BE2C (cell line): Measurements from ENCODE around the gene ATG3.
"Not testable (repeated sequence)": the region's sequence is repeated elsewhere in the genome, so short reads cannot be mapped to it uniquely, and the experiment has no call there.

Experiments used
- DNase-seq: peaks from one replicate; pipeline ENCODE4 v3.0.0-alpha.2; 2020
- H3K27me3 ChIP-seq: fragments of 250-450 bp; sonication (Bioruptor Pico); 2 replicates; pipeline ENCODE4 v1.5.1; 2020; ENCODE audit warnings: mild to moderate bottlenecking
- H3K36me3 ChIP-seq: fragments of 250-450 bp; sonication (Bioruptor Pico); 2 replicates; pipeline ENCODE4 v1.5.1; 2020; ENCODE audit warnings: mild to moderate bottlenecking
- H3K4me1 ChIP-seq: fragments of 250-450 bp; sonication (Bioruptor Pico); 2 replicates; pipeline ENCODE4 v1.5.1; 2020
- H3K4me3 ChIP-seq: 2 replicates; pipeline ENCODE4 v1.5.1; 2011; ENCODE audit warnings: low read depth, low read length
- H3K9me3 ChIP-seq: fragments of 250-450 bp; sonication (Bioruptor Pico); 2 replicates; pipeline ENCODE4 v1.5.1; 2020
- TF ChIP-seq, protein P1 (sequence below): IDR thresholded peaks from 2 replicates; pipeline ENCODE4 v1.5.1; 2012; ENCODE audit warnings: mild to moderate bottlenecking, low read depth, low read length

Gene ATG3

DNA sequence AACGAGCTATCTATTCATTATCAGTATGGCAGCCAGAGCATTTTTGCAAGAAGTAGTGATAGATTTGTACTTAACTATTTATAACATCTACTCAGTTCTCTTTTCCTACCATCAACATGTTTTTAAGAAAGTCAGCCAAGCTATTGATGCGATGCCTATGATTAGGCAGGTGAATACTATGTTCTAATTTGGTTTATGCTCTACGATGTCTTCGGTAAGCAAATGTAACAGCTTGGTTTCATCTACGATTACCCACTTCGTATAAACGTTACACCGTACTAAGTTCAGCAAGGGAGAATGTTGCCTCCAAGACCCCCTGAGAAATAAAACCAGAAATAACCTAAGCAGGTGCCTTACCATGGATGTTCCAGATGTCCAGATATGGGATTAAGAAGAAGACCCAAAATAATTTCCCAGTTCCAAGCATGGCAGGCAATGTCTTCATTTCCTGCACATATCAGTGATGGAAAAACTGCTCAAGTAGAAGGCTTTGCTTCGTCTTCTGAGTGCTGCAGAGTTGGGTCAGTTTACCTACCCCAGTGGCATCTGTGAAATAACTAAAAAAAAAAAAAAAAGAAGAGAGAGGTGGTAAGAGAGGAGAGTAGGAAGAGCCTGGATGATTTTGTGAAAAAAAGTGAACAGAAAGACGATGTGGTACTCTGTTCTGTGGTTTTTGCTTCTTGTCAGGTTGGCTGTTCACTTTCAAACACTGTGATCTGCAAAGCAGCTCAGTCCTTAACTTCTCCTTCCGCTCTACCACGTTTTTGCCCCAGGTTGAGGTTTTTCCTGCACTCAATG, 62.6 kb downstream of the ATG3 start, which contains the start of gene BTLA:
Gene BTLA (minus strand): TSS at position 559 of the 798 bp plus-strand sequence. CDS start 114 bp downstream, at position 445.
- no peak for DNase-seq
- H3K4me1 ChIP-seq: no peaks in the 10 kb centered on the region
- no peaks in the 10 kb centered on the region for H3K36me3 ChIP-seq
- TF ChIP-seq, protein P1, sequence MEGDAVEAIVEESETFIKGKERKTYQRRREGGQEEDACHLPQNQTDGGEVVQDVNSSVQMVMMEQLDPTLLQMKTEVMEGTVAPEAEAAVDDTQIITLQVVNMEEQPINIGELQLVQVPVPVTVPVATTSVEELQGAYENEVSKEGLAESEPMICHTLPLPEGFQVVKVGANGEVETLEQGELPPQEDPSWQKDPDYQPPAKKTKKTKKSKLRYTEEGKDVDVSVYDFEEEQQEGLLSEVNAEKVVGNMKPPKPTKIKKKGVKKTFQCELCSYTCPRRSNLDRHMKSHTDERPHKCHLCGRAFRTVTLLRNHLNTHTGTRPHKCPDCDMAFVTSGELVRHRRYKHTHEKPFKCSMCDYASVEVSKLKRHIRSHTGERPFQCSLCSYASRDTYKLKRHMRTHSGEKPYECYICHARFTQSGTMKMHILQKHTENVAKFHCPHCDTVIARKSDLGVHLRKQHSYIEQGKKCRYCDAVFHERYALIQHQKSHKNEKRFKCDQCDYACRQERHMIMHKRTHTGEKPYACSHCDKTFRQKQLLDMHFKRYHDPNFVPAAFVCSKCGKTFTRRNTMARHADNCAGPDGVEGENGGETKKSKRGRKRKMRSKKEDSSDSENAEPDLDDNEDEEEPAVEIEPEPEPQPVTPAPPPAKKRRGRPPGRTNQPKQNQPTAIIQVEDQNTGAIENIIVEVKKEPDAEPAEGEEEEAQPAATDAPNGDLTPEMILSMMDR: no peak
- no peaks in the 10 kb centered on the region for H3K9me3 ChIP-seq
- no peaks in the 10 kb centered on the region for H3K27me3 ChIP-seq
- no peak within 1 kb of the TSS for H3K4me3 ChIP-seq

DNA sequence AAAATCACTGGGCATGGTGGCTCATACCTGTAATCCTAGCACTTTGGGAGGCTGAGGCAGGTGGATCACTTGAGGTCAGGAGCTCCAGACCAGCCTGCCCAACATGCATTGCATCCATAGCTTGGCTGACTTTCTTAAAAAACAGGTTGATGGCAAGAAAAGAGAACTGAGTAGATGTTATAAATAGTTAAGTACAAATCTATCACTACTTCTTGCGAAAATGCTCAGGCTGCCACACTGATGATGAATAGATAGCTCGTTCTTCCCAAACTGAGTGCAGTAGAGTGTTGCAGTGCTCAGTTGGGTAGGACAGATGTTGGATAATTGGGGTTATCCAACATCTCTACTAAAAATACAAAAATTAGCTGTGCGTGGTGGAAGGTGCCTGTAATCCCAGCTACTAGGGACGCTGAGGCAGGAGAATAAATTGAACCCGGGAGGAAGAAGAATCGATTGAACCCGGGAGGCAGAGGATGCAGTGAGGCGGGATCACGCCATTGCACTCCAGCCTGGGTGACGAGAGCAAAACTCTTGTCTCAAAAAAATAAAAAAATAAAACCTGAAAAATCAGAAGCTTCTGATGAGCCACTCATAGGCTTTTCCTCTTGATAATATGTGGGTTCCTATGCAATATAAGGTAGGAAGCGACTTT, 63.7 kb downstream of the ATG3 start:
- Histone ChIP-seq H3K9me3 (no peaks in the 10 kb centered on the region), H3K4me1 (no peaks in the 10 kb centered on the region), H3K4me3 (no peak overlapping the region), H3K27me3 (no peaks in the 10 kb centered on the region), H3K36me3 (no peaks in the 10 kb centered on the region)
- DNase-seq: no peak
- TF ChIP-seq, protein P1: no peak

DNA sequence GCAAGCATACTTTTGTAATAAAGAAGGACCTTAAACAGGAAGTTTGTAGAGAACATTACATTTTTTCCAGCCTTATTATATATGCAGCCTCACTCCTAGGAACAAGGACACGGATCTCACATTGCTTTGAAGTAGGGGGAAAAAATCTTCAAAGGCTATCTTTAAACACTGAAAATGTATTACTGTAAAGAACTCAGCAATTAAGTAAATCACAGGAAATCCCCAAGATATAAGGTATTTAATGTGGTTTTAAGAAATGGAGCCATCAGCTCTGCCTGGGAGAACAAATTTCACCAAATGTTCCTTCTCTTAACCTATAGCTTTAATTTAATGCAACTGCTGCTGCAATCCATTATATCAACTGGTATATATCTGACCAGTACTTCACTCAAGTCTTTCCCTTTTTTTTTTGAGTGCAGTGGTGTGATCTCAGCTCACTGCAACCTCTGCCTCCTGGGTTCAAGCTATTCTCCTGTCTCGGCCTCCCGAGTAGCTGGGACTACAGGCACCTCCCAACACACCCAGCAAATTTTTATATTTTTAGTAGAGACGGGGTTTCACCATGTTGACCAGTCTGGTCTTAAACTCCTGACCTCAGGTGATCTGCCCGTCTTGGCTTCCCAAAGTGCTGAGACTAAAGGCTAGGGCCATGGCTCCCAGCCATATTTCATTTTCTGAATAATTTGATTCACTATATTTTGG, 65.2 kb downstream of the ATG3 start:
- Histone ChIP-seq H3K27me3 (no peaks in the 10 kb centered on the region), H3K4me3 (no peak overlapping the region), H3K36me3 (no peaks in the 10 kb centered on the region), H3K4me1 (no peaks in the 10 kb centered on the region), H3K9me3 (no peaks in the 10 kb centered on the region)
- TF ChIP-seq, protein P1: no peak
- no peak for DNase-seq

DNA sequence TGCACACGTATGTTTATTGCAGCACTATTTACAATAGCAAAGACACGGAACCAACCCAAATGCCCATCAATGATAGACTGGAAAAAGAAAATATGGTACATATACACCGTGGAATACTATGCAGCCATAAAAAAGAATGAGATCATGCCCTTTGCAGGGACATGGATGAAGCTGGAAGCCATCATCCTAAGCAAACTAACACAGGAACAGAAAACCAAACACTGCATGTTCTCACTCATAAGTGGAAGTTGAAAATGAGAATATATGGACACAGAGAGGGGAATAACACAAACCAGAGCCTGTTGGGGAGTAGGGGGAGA, 67.4 kb downstream of the ATG3 start:
- not testable (repeated sequence) for H3K4me1 ChIP-seq, H3K36me3 ChIP-seq, H3K27me3 ChIP-seq, H3K9me3 ChIP-seq, DNase-seq, H3K4me3 ChIP-seq

DNA sequence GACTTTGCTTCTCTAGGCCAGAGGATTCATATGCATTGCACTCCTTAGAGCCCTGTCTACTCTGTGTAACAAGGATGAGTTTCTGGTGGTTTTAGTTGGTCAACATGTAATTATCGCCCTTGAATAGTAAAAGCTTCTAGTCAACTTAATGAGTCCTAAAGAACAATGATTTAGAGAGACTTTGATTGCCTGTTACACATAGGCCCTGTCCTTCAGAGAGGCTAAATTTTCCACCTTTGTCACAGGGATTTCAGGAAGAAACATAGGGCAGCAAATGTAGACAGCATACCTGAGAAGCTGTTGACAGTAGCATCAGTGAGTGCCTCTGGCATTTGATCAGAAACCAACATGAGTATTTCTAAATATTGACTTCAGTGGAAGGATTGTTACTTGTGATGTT, 69.6 kb downstream of the ATG3 start:
- Histone ChIP-seq H3K36me3 (no peaks in the 10 kb centered on the region), H3K9me3 (no peaks in the 10 kb centered on the region), H3K27me3 (no peaks in the 10 kb centered on the region), H3K4me1 (no peaks in the 10 kb centered on the region), H3K4me3 (no peak overlapping the region)
- DNase-seq: no peak
- TF ChIP-seq, protein P1: no peak

DNA sequence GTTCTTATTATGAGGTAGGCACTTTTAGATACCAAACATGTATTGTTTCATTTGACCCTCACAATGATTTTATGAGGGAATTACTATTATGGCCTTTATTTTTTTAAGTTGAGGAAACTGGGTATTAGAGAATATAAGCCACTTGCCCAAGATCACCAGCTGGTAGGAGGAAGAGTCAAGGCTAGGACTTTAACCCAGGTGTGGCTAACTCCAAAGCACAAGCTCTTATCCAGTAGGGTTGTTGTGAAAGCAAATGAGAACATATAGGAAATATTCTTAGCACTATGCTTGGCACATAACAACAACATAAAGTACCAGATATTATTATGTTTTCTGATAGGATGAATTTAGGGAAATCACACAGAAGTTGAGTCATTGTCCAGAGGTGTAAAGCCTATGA, 70.4 kb downstream of the ATG3 start:
- no peak for DNase-seq
- no peaks in the 10 kb centered on the region for H3K9me3 ChIP-seq
- H3K4me3 ChIP-seq: no peak overlapping the region
- H3K36me3 ChIP-seq: no peaks in the 10 kb centered on the region
- no peaks in the 10 kb centered on the region for H3K27me3 ChIP-seq
- TF ChIP-seq, protein P1: no peak
- no peaks in the 10 kb centered on the region for H3K4me1 ChIP-seq
